GM12873 (cell line): ENCODE measurements around the gene BMX.

Experiments used
- TF ChIP-seq, protein P1 (sequence below): IDR thresholded peaks from 2 replicates; pipeline ENCODE4 v1.5.1; 2012; ENCODE audit warnings: low read depth, mild to moderate bottlenecking, moderate library complexity, low read length, control low read depth; ENCODE audit not compliant: insufficient read depth; ENCODE audit errors: missing control alignments

Gene BMX

DNA sequence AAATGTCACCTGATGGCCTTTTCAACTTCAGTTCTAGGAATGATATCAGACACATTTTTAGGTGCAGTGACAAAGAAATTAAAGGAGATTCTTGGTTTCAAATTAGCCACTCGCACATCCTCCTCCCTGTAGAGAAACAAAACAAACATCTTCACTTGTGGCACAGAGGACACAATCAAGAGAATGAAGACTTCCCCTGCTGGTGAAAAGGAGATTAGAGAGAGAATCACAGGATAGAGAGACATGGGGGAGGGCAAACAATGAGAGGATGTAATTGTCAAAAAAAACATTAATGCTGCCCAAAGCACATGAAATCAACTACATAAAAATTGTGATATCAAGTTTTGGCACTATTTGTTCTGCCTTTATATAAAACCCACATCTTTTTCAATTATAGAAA, 65.6 kb downstream of the BMX start:
- TF ChIP-seq, protein P1, sequence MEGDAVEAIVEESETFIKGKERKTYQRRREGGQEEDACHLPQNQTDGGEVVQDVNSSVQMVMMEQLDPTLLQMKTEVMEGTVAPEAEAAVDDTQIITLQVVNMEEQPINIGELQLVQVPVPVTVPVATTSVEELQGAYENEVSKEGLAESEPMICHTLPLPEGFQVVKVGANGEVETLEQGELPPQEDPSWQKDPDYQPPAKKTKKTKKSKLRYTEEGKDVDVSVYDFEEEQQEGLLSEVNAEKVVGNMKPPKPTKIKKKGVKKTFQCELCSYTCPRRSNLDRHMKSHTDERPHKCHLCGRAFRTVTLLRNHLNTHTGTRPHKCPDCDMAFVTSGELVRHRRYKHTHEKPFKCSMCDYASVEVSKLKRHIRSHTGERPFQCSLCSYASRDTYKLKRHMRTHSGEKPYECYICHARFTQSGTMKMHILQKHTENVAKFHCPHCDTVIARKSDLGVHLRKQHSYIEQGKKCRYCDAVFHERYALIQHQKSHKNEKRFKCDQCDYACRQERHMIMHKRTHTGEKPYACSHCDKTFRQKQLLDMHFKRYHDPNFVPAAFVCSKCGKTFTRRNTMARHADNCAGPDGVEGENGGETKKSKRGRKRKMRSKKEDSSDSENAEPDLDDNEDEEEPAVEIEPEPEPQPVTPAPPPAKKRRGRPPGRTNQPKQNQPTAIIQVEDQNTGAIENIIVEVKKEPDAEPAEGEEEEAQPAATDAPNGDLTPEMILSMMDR = no peak

DNA sequence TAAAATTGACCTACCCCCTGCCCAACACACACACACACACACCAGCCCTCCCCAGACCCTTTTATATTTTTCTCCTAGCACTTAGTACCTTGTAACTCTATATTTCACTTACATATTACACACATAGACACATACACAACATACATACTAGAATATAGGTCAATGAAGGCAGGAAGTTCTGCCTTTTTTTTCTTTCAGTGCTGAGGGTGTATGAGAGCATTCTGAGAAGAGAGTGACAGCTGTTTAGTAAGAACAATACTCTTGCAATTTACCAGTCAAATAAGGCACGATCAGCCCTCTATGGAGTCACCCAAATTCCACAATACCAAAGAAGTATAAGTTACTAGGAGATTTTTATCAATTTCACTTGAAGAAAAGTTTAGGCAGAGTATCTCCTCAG, 66.7 kb downstream of the BMX start:
- TF ChIP-seq, protein P1 = no peak

DNA sequence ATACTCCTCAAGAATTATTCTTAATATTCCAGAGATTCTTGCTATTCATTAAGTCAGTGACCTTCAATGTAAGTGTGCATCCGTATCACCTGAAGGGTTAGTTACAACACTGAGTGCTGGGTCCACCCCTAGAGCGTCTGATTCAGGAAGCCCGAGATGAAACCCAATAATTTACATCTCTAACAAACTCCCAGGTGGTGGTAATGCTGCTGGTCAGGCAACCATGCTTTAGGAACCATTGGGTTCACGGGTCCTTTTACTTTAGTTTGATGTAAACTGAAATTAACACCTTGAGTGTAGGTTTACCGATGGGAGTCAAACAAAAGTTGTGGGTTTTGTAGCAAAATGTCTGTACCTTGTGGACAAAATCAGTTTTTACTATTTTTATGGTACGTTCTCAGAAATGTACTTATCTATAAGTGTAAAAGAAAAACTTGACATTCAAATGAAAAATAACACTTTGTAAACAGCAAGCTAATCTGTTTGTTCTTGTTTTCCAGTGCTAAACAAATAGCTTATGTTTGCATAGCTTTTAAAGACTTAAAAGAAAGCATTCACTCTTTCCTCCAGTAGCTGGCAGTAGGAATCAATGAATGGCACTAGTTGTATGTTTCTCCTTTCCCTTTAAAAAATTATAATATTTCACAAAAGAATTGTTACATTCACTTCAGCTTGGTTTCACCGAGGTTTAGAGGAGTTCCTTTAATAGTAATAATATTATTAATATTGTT, 67.4 kb downstream of the BMX start:
- TF ChIP-seq, protein P1 = peak; percentile 8

DNA sequence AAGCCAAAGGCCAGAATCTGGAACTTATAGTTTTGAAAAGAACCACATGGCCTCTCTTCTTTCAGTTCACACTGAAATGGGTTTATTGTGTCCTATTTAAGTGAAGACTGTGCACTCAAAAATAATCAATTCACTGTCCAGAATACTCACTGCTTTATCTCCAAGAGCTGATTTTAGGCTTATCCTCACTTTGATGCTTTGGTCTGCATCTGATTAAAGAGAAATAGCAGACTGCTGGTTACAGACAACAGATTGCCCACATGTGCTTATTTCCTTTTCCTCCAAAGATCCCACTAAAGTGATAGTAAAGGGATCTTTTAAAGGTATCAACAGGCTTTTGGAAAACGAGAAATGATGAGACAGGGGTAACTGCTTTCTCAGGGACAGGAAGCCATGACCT, 69.5 kb downstream of the BMX start:
- TF ChIP-seq, protein P1 = no peak

DNA sequence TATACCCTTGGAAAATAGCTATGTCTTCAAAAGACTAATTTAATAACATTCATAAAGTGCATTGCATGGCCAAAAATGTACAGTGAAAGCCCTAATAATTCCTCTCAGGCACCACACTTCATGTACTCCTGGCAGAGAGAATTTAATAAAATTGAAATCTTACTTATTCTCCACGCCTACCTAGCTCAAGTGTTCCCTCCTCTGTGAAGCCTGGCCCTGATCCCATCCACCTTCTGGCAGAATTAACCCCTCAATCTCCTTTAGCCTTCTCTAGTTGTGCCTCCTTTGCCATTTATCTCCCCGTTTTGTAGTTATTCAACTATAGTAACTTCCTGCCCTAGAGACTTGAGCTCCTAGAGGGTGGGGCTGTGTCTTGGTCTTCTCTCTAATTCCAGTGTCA, 73.4 kb downstream of the BMX start:
- TF ChIP-seq, protein P1 = no peak

DNA sequence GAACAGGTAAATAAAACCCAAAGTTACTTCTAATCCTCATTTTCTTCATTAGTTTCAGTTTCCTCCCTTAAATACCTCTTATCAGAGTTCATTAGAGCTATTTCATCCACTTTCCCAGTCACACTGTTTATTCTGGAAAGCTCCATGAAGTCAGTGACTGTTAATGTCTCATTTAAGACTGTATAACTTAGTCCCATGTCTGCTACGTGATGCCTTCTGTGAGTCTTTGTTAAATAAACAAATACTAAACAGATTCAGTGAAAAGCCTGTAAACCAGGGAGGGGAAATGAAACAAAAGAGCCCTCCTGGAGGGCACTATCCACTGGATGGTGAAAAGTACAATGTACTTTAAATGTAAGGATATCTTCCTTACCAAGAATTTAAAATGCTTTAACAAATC, 75.4 kb downstream of the BMX start:
- TF ChIP-seq, protein P1 = no peak

DNA sequence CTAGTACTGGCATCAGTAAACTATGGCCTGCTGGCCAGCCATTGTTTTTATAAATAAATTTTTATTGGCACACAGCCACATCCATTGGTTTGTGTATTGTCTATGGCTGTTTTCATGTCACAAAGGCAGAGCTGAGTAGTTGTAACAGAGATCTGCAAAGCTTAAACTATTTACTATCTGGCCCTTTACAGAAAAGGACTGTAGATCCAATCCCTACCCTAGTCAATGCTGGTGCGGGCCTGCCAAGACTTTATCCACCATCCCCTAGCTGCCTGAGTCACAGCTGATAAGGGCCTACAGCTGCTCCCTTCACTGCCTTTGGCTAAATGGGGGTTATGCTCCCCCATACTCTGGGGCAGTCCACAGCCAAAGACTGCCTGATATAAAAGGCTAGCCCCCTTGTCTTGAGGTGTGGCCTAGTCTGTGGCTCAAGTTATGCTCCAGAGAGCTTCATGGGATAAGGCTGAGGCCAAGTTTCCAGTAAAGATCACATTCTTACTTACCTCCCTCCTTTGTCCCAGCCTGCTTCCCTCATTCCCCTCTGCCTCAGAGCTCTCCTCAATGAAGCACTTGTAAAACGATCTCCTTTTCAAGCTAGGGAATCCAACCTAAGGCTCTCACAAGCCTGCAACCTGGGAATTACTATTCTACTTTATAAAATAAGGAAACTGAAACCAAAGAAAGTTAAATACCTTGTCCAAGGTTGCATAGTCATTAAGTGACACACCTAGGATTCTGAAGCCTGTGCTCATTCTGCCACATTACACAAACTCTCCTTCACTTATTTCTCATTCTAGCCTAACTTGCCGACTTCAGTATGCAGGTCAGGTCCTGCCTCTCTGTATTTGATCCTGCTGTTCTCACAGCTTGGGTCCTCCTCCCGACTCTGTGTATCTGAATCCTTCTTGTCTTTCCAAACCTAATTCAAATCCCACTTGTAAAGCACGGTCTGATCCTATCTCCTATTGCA, 79.5 kb downstream of the BMX start:
- TF ChIP-seq, protein P1 = no peak
